Measurements from ENCODE around the gene POLR2J3. TPM values are rescaled to one million over a fixed set of nuclear protein-coding genes. Genes with fewer than 3 reads are reported as not detected.
"Not testable (repeated sequence)": the region's sequence is repeated elsewhere in the genome, so short reads cannot be mapped to it uniquely, and the experiment has no call there.

Gene POLR2J3
- total RNA-seq, 1 experiment from 2014 or later, result 11.8 TPM

GRCh38 chr7:102583495-102583894 is 11.1 kb upstream of the POLR2J3 start:
- not testable (repeated sequence) for DNase-seq (ENCODE audit: low read depth)

- DNase-seq (ENCODE audit: low read depth), result not testable (repeated sequence)
Measured at GRCh38 chr7:102581722-102582121, 9.3 kb upstream of the POLR2J3 start.

GRCh38 chr7:102578486-102578885 is 6.1 kb upstream of the POLR2J3 start:
- DNase-seq (ENCODE audit: low read depth), result not testable (repeated sequence)

- DNase-seq (ENCODE audit: low read depth), result not testable (repeated sequence)
Measured at GRCh38 chr7:102577315-102578240, 5.2 kb upstream of the POLR2J3 start.

DNA sequence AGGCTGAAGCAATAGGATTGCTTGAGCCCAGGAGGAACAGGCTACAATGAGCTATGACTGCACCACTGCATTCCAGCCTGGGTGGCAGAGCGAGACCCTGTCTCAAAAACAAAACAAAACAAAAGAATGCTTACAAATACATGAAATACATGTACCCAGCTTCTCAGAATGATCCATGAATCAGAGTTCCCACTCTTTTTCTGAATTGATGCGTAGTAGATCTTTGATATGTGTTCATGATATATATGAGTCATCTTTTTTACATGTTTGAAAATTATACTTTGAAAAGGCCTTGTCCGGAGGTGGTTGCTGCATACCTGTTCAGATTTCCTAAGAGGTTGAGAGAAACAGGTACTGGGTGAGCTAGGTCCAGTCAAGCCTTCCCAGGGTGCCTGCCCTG is 4.0 kb upstream of the POLR2J3 start:
- DNase-seq (ENCODE audit: low read depth), result not testable (repeated sequence)

- not testable (repeated sequence) for DNase-seq (ENCODE audit: low read depth)
Measured at GRCh38 chr7:102574607-102575006, 2.2 kb upstream of the POLR2J3 start.

DNA sequence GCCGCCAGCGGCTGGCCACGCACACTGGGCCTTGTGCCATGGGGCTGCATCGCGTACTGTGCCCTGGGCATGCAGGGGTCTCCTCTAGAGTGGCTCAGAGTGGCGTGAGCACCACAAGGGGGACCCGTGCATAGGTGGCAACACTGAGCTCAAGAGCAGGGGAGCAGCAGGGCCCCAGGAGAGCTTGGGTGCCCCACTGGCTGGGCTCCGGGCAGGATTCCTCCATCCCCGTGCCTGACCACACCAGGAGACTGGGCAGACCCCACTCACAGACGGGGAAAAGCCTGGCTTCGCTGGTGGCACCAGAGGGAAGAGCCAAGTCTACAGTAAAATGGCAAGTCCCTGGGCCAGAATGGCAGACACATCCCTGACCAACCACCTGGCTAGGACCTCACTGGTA is 3.8 kb downstream of the POLR2J3 start:
- not testable (repeated sequence) for DNase-seq (ENCODE audit: low read depth)

- not testable (repeated sequence) for DNase-seq (ENCODE audit: low read depth)
Measured at GRCh38 chr7:102550808-102551422, 21.5 kb downstream of the POLR2J3 start, which contains the start of gene SPDYE2. TSS of gene SPDYE2 (plus strand) at chr7:102551226. CDS start at chr7:102553256, 2,030 bp downstream.

DNA sequence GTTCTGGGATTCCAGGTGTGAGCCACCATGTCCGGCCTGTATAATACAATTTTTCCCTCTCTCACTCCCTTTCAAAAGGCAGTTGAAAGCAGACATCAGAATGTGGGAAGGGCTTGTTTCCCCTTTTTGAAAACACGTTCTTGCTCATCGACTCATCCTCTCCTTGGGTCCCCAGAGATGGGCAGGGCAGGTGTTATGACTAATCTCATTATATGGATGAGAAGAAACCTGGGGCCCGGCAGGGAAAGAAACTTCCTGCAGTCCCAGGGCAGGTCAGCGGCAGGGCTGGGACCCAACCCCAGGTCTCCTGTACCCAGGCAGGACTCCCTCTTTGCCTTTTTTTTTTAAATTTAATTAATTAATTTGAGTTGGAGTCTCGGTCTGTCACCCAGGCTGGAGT is 26.0 kb downstream of the POLR2J3 start:
- DNase-seq (ENCODE audit: low read depth), result not testable (repeated sequence)

GRCh38 chr7:102545288-102545687 is 27.1 kb downstream of the POLR2J3 start:
- DNase-seq (ENCODE audit: low read depth), result not testable (repeated sequence)

GRCh38 chr7:102544372-102544771 is 28.0 kb downstream of the POLR2J3 start:
- not testable (repeated sequence) for DNase-seq (ENCODE audit: low read depth)

DNA sequence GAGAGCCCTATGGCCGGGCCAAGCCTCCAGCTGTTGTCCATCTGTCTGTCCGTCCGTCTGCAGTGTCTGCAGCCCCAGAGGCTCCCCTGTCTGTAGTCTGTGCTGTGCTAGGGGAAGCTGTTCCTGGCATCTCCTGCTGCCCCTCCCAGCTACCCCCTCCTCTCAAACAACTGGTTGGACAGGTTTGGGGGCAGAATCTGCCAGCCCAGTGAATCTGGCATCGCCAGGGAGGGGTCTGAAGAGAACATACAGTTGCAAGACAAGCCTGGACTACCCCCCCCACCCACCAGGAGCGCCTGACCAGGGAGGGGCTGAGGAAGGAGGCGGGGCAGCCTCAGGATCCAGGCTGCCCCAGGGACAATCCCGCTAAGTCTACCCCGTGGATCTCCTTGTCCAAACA is 28.8 kb downstream of the POLR2J3 start, which contains the start of gene UPK3BL2:
TSS of gene UPK3BL2 (minus strand) at position 101 of the 400 bp plus-strand sequence. CDS start at position 41, 60 bp downstream.
- DNase-seq (ENCODE audit: low read depth), result not testable (repeated sequence)

DNA sequence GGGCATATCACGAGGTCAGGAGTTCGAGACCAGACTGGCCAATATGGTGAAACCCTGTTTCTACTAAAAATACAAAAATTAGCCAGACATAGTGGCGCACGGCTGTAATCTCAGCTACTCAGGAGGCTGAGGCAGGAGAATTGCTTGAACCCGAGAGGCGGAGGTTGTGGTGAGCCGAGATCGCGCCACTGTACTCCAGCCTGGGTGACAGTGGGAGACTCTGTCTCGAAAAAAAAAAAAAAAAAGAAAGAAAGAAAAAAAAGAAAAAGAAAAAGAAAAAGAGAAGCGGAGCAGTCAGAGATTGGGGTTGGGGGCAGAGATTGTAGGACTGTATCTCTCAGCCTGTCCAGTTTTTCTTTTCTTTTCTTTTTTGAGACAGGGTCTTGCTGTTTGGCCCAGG is 29.6 kb downstream of the POLR2J3 start:
- DNase-seq (ENCODE audit: low read depth), result not testable (repeated sequence)

DNA sequence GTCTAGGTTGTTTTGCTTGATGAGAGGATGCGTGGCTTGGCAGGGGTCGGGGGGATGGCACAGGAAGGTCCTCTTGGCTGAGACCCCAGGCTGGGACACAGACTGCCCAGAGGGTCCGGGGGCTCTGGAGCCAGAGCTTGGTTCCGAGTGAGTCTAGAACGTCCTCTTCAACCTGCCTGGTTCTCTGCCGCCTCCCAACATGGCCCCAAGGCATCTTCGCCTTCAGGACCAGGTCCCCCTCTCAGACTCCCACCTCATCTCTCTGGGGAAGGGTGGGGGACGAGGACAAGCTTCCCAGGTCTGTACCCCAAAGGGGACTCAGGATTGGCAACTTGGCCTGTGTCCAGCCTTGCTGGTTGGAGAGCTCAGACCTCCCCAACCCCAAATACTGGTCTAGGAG is 30.3 kb downstream of the POLR2J3 start:
- DNase-seq (ENCODE audit: low read depth), result not testable (repeated sequence)

GRCh38 chr7:102540604-102541003 is 31.8 kb downstream of the POLR2J3 start:
- not testable (repeated sequence) for DNase-seq (ENCODE audit: low read depth)

- DNase-seq (ENCODE audit: low read depth), result not testable (repeated sequence)
Measured at GRCh38 chr7:102535062-102535615, 37.2 kb downstream of the POLR2J3 start.

DNA sequence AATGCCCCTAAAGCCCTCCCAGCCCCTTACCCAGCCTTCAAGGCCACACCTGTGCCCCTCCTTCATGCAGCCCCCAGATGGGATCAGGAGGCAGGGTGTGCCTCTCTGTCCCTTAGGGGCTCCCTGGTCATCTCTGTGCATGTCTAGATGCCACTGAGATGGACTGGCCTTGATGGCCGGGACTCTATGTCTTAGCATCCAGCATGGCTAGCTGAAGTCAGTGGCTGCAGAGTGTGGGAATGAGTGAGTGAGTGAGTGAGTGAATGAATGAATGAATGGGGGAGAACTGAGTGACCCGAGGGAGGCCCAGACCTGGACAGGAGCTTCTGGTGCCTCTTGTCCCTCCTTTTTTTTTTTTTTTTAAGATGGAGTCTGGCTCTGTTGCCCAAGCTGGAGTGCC is 40.3 kb downstream of the POLR2J3 start:
- not testable (repeated sequence) for DNase-seq (ENCODE audit: low read depth)

GRCh38 chr7:102531583-102531982 is 40.8 kb downstream of the POLR2J3 start:
- DNase-seq (ENCODE audit: low read depth), result not testable (repeated sequence)

- not testable (repeated sequence) for DNase-seq (ENCODE audit: low read depth)
Measured at GRCh38 chr7:102527822-102528793, 44.3 kb downstream of the POLR2J3 start.

DNA sequence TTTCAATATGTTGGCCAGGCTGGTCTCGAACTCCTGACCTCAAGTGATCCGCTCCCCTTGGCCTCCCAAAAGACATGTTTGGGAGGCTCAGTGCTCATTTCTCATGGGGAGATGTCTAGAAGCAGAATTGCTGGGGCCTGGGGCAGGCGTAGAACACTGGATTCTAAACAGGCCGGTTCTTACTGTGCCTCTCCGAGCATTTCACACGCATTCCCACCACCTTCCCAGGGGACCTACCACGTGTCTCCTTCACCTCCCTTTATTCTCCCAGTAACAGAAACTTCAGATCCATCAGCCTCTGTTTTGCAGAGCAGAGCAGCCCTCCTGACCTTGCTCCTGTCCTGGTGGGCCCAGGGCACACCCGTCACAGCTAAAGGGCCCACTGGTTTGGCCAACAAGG is 45.2 kb downstream of the POLR2J3 start:
- not testable (repeated sequence) for DNase-seq (ENCODE audit: low read depth)

GRCh38 chr7:102524803-102525202 is 47.6 kb downstream of the POLR2J3 start:
- DNase-seq (ENCODE audit: low read depth), result not testable (repeated sequence)
